Hepatocyte (in vitro differentiated cells): ENCODE data around the gene EMX1.

ENCODE experiments used
- CTCF ChIP-seq: fragments of 200-600 bp; sonication (generic); IDR thresholded peaks from 2 replicates; pipeline ENCODE4 v1.5.1; 2016; ENCODE audit warnings: antibody characterized with exemption, mild to moderate bottlenecking; ENCODE audit not compliant: poor library complexity
- EZH2 ChIP-seq: fragments of 200-600 bp; sonication (generic); IDR thresholded peaks from 2 replicates; pipeline ENCODE4 v1.6.1; 2016; ENCODE audit warnings: antibody characterized with exemption, mild to moderate bottlenecking, borderline replicate concordance

GRCh38 chr2:72961853-72962468 lies 44.6 kb downstream of the EMX1 start:
- no peak for TF ChIP-seq CTCF
- no peak for TF ChIP-seq EZH2
